GM12878 (cell line): ENCODE measurements around the gene CCR3. TPM values are rescaled to one million over a fixed set of nuclear protein-coding genes. Genes with fewer than 3 reads are reported as not detected.

Source experiments
- ATAC-seq: fragments of 200-7000 bp; cut with Tn5 transposase; 3 replicates; pipeline ENCODE4 v1.9.1; 2020; ENCODE audit warnings: mild to moderate bottlenecking, moderate library complexity
- BruUV-seq: library from RNA; stranded (reverse); fragments of 400-500 nt; replicated peaks from 2 replicates; lab custom pipeline; 2021; lab: Mats Ljungman, UMichigan
- CTCF ChIA-PET: fragments of 300-600 bp; sonication (Branson Sonifier 250); formaldehyde crosslinking; extraction: SDS; loops from one replicate; lab custom pipeline; 2021; ENCODE audit warnings: inconsistent platforms; lab: Yijun Ruan, JAX
- POLR2A ChIA-PET: fragments of 350-600 bp; formaldehyde crosslinking; extraction: SDS; loops from one replicate; lab custom pipeline; 2021; ENCODE audit warnings: inconsistent platforms; lab: Charles Lee
- RAD21 ChIA-PET: fragments of 300-600 bp; sonication (Branson Sonifier 250); formaldehyde crosslinking; loops from one replicate; lab custom pipeline; 2023; ENCODE audit warnings: antibody characterized with exemption; ENCODE audit not compliant: unreplicated experiment; lab: Charles Lee
- SMC1A ChIA-PET: fragments of 300-600 bp; sonication (Branson Sonifier 250); formaldehyde crosslinking; loops from one replicate; lab custom pipeline; 2023; ENCODE audit not compliant: unreplicated experiment, uncharacterized antibody; lab: Charles Lee
- DNase-seq: peaks from one replicate; pipeline ENCODE4 v3.0.0-alpha.2; 2011; ENCODE audit warnings: low read depth, low spot score
- FAIRE-seq: peaks from 3 replicates; lab custom pipeline; 2011; peaks lifted over from hg19 to GRCh38; lab: Jason Lieb, UNC
- H2AFZ ChIP-seq: 2 replicates; pipeline ENCODE4 v1.6.0; 2011; ENCODE audit warnings: low read depth, low read length, control low read depth; ENCODE audit not compliant: control insufficient read depth
- H3K27ac ChIP-seq: 2 replicates; pipeline ENCODE4 v1.5.1; 2011; ENCODE audit warnings: control low read depth; ENCODE audit not compliant: control insufficient read depth, insufficient read depth
- H3K27me3 ChIP-seq, 2 experiments: replicated peaks in 1 of 2; 2 replicates each; pipeline versions ENCODE4 v1.6.0 to v1.6.1; 2011; ENCODE audit warnings: low read length in 1 of 2; ENCODE audit not compliant: control insufficient read depth in 2 of 2, insufficient read depth in 2 of 2
- H3K36me3 ChIP-seq, 2 experiments: 2 replicates each; pipeline ENCODE4 v1.5.1; 2011; ENCODE audit warnings: low read length in 1 of 2; ENCODE audit not compliant: control insufficient read depth in 2 of 2, insufficient read depth in 2 of 2
- H3K4me1 ChIP-seq: 2 replicates; pipeline ENCODE4 v1.6.1; 2011; ENCODE audit warnings: mild to moderate bottlenecking, low read length, moderate library complexity, mixed read lengths; ENCODE audit not compliant: control insufficient read depth, insufficient read depth
- H3K4me2 ChIP-seq: 2 replicates; pipeline ENCODE4 v1.6.0; 2011; ENCODE audit warnings: control low read depth; ENCODE audit not compliant: control insufficient read depth, insufficient read depth
- H3K4me3 ChIP-seq: fragments of 200-600 bp; sonication (generic); 2 replicates; pipeline ENCODE4 v1.5.1; 2016
- H3K79me2 ChIP-seq: 2 replicates; pipeline ENCODE4 v1.6.0; 2011; ENCODE audit warnings: low read length; ENCODE audit not compliant: control insufficient read depth, insufficient read depth
- H3K9ac ChIP-seq: 2 replicates; pipeline ENCODE4 v1.8.0; 2011; ENCODE audit warnings: low read length, control low read depth, mixed read lengths; ENCODE audit not compliant: control insufficient read depth, insufficient read depth
- H3K9me3 ChIP-seq: replicated peaks from 3 replicates; pipeline ENCODE4 v1.5.1; 2011; ENCODE audit warnings: mild to moderate bottlenecking, low read length; ENCODE audit not compliant: control insufficient read depth, insufficient read depth
- H4K20me1 ChIP-seq: 2 replicates; pipeline ENCODE4 v1.6.0; 2011; ENCODE audit not compliant: control insufficient read depth, insufficient read depth
- CHD4 ChIP-seq: fragments of 200-600 bp; sonication (generic); IDR thresholded peaks from 2 replicates; pipeline ENCODE4 v1.6.1; 2016; ENCODE audit warnings: mild to moderate bottlenecking
- E2F8 ChIP-seq: fragments of 450-650 bp; IDR thresholded peaks from 2 replicates; pipeline ENCODE4 v1.6.1; 2018; ENCODE audit warnings: mild to moderate bottlenecking, low read depth, moderate library complexity; ENCODE audit not compliant: partially characterized antibody
- NBN ChIP-seq: fragments of 450-650 bp; IDR thresholded peaks from 2 replicates; pipeline ENCODE4 v1.6.1; 2016
- NFYA ChIP-seq: IDR thresholded peaks from 2 replicates; pipeline ENCODE4 v1.6.1; 2011; ENCODE audit warnings: low read depth, mild to moderate bottlenecking, low read length, improper control_type of control experiment, borderline replicate concordance
- PRDM15 ChIP-seq: fragments of 450-650 bp; formaldehyde crosslinking; IDR thresholded peaks from 2 replicates; pipeline ENCODE4 v1.4.0; 2020; ENCODE audit warnings: mild to moderate bottlenecking, moderate library complexity
- RFX5 ChIP-seq: IDR thresholded peaks from 2 replicates; pipeline ENCODE4 v1.6.1; 2011; ENCODE audit warnings: low read depth, low read length, improper control_type of control experiment
- SIN3A ChIP-seq: IDR thresholded peaks from 2 replicates; pipeline ENCODE4 v1.6.1; 2012; ENCODE audit warnings: low read depth, low read length, improper control_type of control experiment
- SUZ12 ChIP-seq: fragments of 200-600 bp; sonication (generic); IDR thresholded peaks from one replicate; pipeline ENCODE4 v1.6.1; 2018; ENCODE audit warnings: antibody characterized with exemption, mild to moderate bottlenecking; ENCODE audit not compliant: unreplicated experiment
- WGBS: methylation state at CpG from one replicate; pipeline ENCODE4 v1.1.6; 2016; ENCODE audit warnings: low lambda C conversion rate; ENCODE audit not compliant: insufficient replicate concordance, insufficient coverage; ENCODE audit errors: missing lambda C conversion rate; 5-methylcytosine and 5-hydroxymethylcytosine counted together
- in situ Hi-C: fragments of 300-500 bp; cut with MboI; formaldehyde crosslinking; loops from 9 replicates; pipeline ENCODE4 v1.14.3; 2018; ENCODE audit warnings: mixed read lengths
- intact Hi-C: fragments of 100-400 bp; cut with micrococcal nuclease; formaldehyde crosslinking; loops from one replicate; pipeline ENCODE4 v1.14.2; 2022; ENCODE audit not compliant: unreplicated experiment
- polyA plus RNA-seq, 11 experiments: library from polyadenylated mRNA; depleted of rRNA in 4 of 11; unstranded in 6 of 11; stranded (reverse) in 5 of 11; fragments of >200 nt; fragmentation: Nextera tagmentation in 4 of 11; fragmentation: Illumina TruSeq in 1 of 11; extraction: Ambion mirVana in 4 of 11; extraction: Trizol in 1 of 11; gene quantifications; 1 replicate in 1 of 11; 2 replicates in 10 of 11; pipeline versions ENCODE4 v1.2.1 to v1.2.3, GENCODE V29; 2011 to 2016; ENCODE audit warnings: inconsistent platforms in 2 of 11, missing spikeins in 2 of 11, low read depth in 1 of 11
- total RNA-seq, 4 experiments: library from RNA; depleted of rRNA in 3 of 4; stranded (reverse); fragments of >200 nt in 3 of 4; fragmentation: Illumina TruSeq in 1 of 4; extraction: Trizol in 1 of 4; gene quantifications; 2 replicates each; pipeline versions ENCODE4 v1.2.1 to v1.2.3, GENCODE V29; 2013 to 2021
- TF ChIP-seq, protein P1 (sequence below): IDR thresholded peaks from 2 replicates; pipeline ENCODE4 v1.6.1; 2012; ENCODE audit warnings: low read length, inconsistent platforms
- TF ChIP-seq, protein P2 (sequence below): fragments of 450-650 bp; IDR thresholded peaks from 2 replicates; pipeline ENCODE4 v1.6.1; 2018; ENCODE audit warnings: borderline replicate concordance, mild to moderate bottlenecking; ENCODE audit not compliant: partially characterized antibody

Gene CCR3
- total and polyA plus RNA-seq, 10 of the 15 experiments (the other 5 are each of a cell fraction or from before 2014, with no cell fraction given): 0.13 to 0.78 (median 0.41) TPM; not detected in 1

DNA sequence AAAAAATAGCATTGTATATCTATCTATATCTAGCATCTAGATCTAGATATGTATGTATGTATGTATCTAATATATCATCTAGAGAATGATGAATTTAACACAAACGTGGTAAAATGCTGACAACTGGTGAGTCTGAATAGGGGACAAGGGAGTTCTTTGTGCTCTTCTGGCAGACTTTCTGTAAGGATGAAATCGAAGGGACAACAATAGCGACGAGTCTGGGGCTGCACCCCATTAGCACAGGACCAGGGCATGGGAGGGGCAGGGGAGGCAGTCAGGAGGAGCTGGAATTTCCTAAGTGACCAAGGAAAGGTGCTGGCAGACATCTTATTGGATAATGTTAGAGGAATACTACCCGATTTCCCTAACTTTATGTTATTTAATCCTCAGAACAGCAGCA lies 42.0 kb upstream of the CCR3 start:
- Histone ChIP-seq H3K4me3 (no peak overlapping the region), H3K4me1 (no peaks in the 10 kb centered on the region), H3K27me3 (no peaks in the 10 kb centered on the region), H3K27ac (no peak overlapping the region), H4K20me1 (no peaks in the 10 kb centered on the region), H3K4me2 (no peak overlapping the region), H3K36me3 (no peaks in the 10 kb centered on the region), H3K9ac (no peak overlapping the region), H3K9me3 (no peaks in the 10 kb centered on the region; the same call in 2 of the 3 replicates), H2AFZ (no peak overlapping the region), H3K79me2 (no peaks in the 10 kb centered on the region)
- intact Hi-C loops: no loop called here
- ATAC-seq (no peak), FAIRE-seq (no peak), DNase-seq (no peak)
- WGBS: 66% methylated on average over 5 of the region's 5 CpGs
- ChIA-PET RAD21 (no interaction called here), POLR2A (no interaction called here), SMC1A (interaction anchor here (2.4 to 2.6 kb wide), 2 partner anchors 8 to 169 kb away, joined by 7 to 11 read pairs; no protein-coding TSS in a partner anchor), CTCF (interaction anchor here (1.0 to 2.3 kb wide), 6 partner anchors 9 to 178 kb away, joined by 3 to 8 read pairs (median 3); no protein-coding TSS in a partner anchor)
- in situ Hi-C loops: no loop called here
- TF ChIP-seq, protein P1, sequence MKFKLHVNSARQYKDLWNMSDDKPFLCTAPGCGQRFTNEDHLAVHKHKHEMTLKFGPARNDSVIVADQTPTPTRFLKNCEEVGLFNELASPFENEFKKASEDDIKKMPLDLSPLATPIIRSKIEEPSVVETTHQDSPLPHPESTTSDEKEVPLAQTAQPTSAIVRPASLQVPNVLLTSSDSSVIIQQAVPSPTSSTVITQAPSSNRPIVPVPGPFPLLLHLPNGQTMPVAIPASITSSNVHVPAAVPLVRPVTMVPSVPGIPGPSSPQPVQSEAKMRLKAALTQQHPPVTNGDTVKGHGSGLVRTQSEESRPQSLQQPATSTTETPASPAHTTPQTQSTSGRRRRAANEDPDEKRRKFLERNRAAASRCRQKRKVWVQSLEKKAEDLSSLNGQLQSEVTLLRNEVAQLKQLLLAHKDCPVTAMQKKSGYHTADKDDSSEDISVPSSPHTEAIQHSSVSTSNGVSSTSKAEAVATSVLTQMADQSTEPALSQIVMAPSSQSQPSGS: no peak
- TF ChIP-seq SIN3A: no peak
- TF ChIP-seq, protein P2, sequence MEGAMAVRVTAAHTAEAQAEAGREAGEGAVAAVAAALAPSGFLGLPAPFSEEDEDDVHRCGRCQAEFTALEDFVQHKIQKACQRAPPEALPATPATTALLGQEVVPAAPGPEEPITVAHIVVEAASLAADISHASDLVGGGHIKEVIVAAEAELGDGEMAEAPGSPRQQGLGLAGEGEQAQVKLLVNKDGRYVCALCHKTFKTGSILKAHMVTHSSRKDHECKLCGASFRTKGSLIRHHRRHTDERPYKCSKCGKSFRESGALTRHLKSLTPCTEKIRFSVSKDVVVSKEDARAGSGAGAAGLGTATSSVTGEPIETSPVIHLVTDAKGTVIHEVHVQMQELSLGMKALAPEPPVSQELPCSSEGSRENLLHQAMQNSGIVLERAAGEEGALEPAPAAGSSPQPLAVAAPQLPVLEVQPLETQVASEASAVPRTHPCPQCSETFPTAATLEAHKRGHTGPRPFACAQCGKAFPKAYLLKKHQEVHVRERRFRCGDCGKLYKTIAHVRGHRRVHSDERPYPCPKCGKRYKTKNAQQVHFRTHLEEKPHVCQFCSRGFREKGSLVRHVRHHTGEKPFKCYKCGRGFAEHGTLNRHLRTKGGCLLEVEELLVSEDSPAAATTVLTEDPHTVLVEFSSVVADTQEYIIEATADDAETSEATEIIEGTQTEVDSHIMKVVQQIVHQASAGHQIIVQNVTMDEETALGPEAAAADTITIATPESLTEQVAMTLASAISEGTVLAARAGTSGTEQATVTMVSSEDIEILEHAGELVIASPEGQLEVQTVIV: no peak
- TF ChIP-seq CHD4: no peak
- TF ChIP-seq E2F8: no peak
- no peak for TF ChIP-seq SUZ12
- TF ChIP-seq RFX5: no peak
- no peak for TF ChIP-seq PRDM15
- no peak for TF ChIP-seq NFYA
- TF ChIP-seq NBN: no peak
- no TSS peak for BruUV-seq
